HepG2 (cell line): ENCODE data around the gene SLC5A10.

Experiments used
- CBX1 ChIP-seq: IDR thresholded peaks from one replicate; pipeline ENCODE4 v1.6.1; 2016; ENCODE audit warnings: antibody characterized with exemption, low read depth
- CTCF ChIP-seq: sonication (generic); formaldehyde crosslinking; IDR thresholded peaks from 2 replicates; pipeline ENCODE4 v1.5.0; 2020; ENCODE audit warnings: mild to moderate bottlenecking, missing genetic modification reagents, moderate library complexity
- EP300 ChIP-seq, 3 experiments: sonication (generic) in 1 of 3; formaldehyde crosslinking in 1 of 3; IDR thresholded peaks; 2 replicates each; pipeline versions ENCODE4 v1.5.1 to v1.6.1; 2011 to 2020; ENCODE audit warnings: low read depth in 2 of 3, low read length in 2 of 3, borderline replicate concordance in 1 of 3, improper control_type of control experiment in 1 of 3, mild to moderate bottlenecking in 1 of 3, missing genetic modification reagents in 1 of 3, moderate library complexity in 1 of 3
- FLYWCH1 ChIP-seq: sonication (generic); formaldehyde crosslinking; IDR thresholded peaks from 2 replicates; pipeline ENCODE4 v1.8.1; 2023; ENCODE audit warnings: mild to moderate bottlenecking, missing genetic modification reagents
- GABPA ChIP-seq, 2 experiments: IDR thresholded peaks; 2 replicates each; pipeline ENCODE4 v1.6.1; 2011 to 2016; ENCODE audit warnings: low read depth in 2 of 2, low read length in 1 of 2, missing biosample characterization in 1 of 2, missing genetic modification characterization in 1 of 2
- HNRNPH1 ChIP-seq: fragments of 200-400 bp; formaldehyde crosslinking; optimal IDR thresholded peaks from 2 replicates; pipeline ENCODE3; 2017; ENCODE audit warnings: mild to moderate bottlenecking, low read depth, low read length
- JUND ChIP-seq: sonication (generic); formaldehyde crosslinking; IDR thresholded peaks from 2 replicates; pipeline ENCODE4 v1.8.0; 2022; ENCODE audit warnings: mild to moderate bottlenecking, missing genetic modification reagents
- MAFF ChIP-seq: IDR thresholded peaks from 2 replicates; pipeline ENCODE4 v1.6.1; 2011; ENCODE audit warnings: low read depth, low read length, improper control_type of control experiment
- MED8 ChIP-seq: sonication (generic); formaldehyde crosslinking; IDR thresholded peaks from 2 replicates; pipeline ENCODE4 v1.8.1; 2023; ENCODE audit warnings: mild to moderate bottlenecking, missing genetic modification reagents; ENCODE audit not compliant: insufficient replicate concordance
- POLR2A ChIP-seq, 2 experiments: IDR thresholded peaks; 2 replicates each; pipeline ENCODE4 v1.6.1; 2011; ENCODE audit warnings: low read depth in 2 of 2, low read length in 2 of 2, mild to moderate bottlenecking in 1 of 2, moderate library complexity in 1 of 2; ENCODE audit not compliant: insufficient read depth in 1 of 2
- RAD21 ChIP-seq: fragments of 450-650 bp; formaldehyde crosslinking; IDR thresholded peaks from 2 replicates; pipeline ENCODE4 v1.5.0; 2020; ENCODE audit warnings: mild to moderate bottlenecking
- SMAD3 ChIP-seq: sonication (generic); formaldehyde crosslinking; IDR thresholded peaks from 2 replicates; pipeline ENCODE4 v1.4.0; 2020; ENCODE audit warnings: missing genetic modification reagents
- TIGD3 ChIP-seq: sonication (generic); formaldehyde crosslinking; IDR thresholded peaks from 2 replicates; pipeline ENCODE4 v1.5.1; 2020; ENCODE audit warnings: mild to moderate bottlenecking, missing genetic modification reagents, borderline replicate concordance
- ZNF292 ChIP-seq: sonication (generic); formaldehyde crosslinking; IDR thresholded peaks from 2 replicates; pipeline ENCODE4 v1.8.1; 2022; ENCODE audit warnings: mild to moderate bottlenecking, low read depth, missing genetic modification reagents, borderline replicate concordance

GRCh38 chr17:18994631-18995030, 42.7 kb downstream of the SLC5A10 start:
- TF ChIP-seq CTCF (CRISPR knock-in tag): no peak
- TF ChIP-seq JUND (CRISPR knock-in tag): no peak
- no peak for TF ChIP-seq GABPA (IDR thresholded peaks at IDR 0.05; ENCODE audit: low read depth, low read length)
- no peak for TF ChIP-seq GABPA (CRISPR knock-in tag; IDR thresholded peaks at IDR 0.05; ENCODE audit: low read depth)
- TF ChIP-seq ZNF292 (CRISPR knock-in tag): no peak
- TF ChIP-seq MAFF: no peak
- no peak for TF ChIP-seq EP300 (IDR thresholded peaks at IDR 0.05; ENCODE audit: low read depth in 2 of 2, low read length in 2 of 2)
- TF ChIP-seq EP300 (CRISPR knock-in tag; IDR thresholded peaks at IDR 0.05; ENCODE audit: borderline replicate concordance): no peak
- no peak for TF ChIP-seq MED8 (CRISPR knock-in tag)
- no peak for TF ChIP-seq RAD21 (CRISPR knock-in tag)
- TF ChIP-seq CBX1: no peak
- no peak for TF ChIP-seq SMAD3 (CRISPR knock-in tag)
- TF ChIP-seq POLR2A (IDR thresholded peaks at IDR 0.05; ENCODE audit: insufficient read depth in 1 of 2, low read depth in 2 of 2, low read length in 2 of 2): no peak
- no peak for TF ChIP-seq TIGD3 (CRISPR knock-in tag)
- TF ChIP-seq HNRNPH1: no peak
- TF ChIP-seq FLYWCH1 (CRISPR knock-in tag): no peak
